SK-N-MC (cell line): ENCODE data around the gene ZNF621.

Experiments
- EZH2 ChIP-seq: fragments of 200-600 bp; sonication (generic); IDR thresholded peaks from one replicate; pipeline ENCODE4 v1.6.1; 2017; ENCODE audit warnings: antibody characterized with exemption
- FOXP2 ChIP-seq: optimal IDR thresholded peaks from 2 replicates; pipeline ENCODE3; 2011; ENCODE audit warnings: mild to moderate bottlenecking, moderate library complexity; ENCODE audit not compliant: insufficient read depth; ENCODE audit errors: extremely low read length, control extremely low read depth
- POLR2AphosphoS5 ChIP-seq: IDR thresholded peaks from 2 replicates; pipeline ENCODE4 v1.6.1; 2012; ENCODE audit warnings: mild to moderate bottlenecking, low read depth, low read length, borderline replicate concordance

DNA sequence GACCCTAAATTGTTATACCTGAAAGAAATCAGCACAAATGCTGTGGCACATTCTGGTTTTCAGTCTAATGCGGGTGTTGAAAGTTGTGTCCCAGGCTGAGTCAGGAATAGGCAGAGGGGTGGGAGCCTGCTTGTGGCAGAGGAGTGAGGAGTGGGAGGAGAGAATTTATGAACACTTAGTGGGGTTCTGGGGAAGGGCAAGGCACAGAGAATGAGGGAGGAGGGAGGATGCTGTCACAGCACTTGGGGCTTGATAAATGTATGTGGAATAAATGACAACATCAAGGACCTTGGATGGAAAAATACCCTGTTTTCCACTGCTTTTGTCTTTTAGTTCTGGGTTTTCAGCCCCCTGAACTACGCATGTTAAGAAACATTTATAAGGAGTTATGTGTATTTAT lies 49.3 kb downstream of the ZNF621 start:
- TF ChIP-seq POLR2AphosphoS5 (no peak), EZH2 (no peak), FOXP2 (no peak)
